Loucy (cell line): Measurements from ENCODE around the gene SFRP2.

ENCODE experiments used
- EZH2phosphoT487 ChIP-seq: fragments of 200-600 bp; IDR thresholded peaks from 2 replicates; pipeline ENCODE4 v1.6.1; 2018; ENCODE audit warnings: antibody characterized with exemption, mild to moderate bottlenecking, moderate library complexity, borderline replicate concordance
- TF ChIP-seq, protein P1 (sequence below): fragments of 200-600 bp; sonication (generic); conservative IDR thresholded peaks from 2 replicates; pipeline ENCODE4 v1.5.1; 2014; ENCODE audit warnings: mild to moderate bottlenecking, antibody characterized with exemption, low read length

DNA sequence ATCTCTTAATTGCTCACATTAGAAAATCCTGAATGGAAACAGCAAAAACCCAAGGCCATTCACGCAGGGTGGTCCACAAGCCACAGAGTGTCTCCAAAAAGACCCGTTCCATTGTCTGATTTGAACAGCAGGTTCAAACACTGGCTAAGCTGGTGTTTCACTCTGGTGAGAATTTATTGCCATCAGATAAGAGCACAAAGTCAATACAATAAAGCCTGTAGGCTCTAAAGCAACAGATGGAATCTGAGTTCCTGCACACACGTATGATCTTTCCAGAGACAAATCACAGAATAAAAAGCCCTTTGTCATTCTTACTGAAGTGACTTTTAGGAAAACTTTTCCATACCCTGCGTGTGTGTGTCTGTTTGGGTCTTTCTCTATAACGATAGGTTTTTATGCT, 5.1 kb upstream of the SFRP2 start:
- no peak for TF ChIP-seq EZH2phosphoT487
- TF ChIP-seq, protein P1, sequence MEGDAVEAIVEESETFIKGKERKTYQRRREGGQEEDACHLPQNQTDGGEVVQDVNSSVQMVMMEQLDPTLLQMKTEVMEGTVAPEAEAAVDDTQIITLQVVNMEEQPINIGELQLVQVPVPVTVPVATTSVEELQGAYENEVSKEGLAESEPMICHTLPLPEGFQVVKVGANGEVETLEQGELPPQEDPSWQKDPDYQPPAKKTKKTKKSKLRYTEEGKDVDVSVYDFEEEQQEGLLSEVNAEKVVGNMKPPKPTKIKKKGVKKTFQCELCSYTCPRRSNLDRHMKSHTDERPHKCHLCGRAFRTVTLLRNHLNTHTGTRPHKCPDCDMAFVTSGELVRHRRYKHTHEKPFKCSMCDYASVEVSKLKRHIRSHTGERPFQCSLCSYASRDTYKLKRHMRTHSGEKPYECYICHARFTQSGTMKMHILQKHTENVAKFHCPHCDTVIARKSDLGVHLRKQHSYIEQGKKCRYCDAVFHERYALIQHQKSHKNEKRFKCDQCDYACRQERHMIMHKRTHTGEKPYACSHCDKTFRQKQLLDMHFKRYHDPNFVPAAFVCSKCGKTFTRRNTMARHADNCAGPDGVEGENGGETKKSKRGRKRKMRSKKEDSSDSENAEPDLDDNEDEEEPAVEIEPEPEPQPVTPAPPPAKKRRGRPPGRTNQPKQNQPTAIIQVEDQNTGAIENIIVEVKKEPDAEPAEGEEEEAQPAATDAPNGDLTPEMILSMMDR = no peak
